ENCODE data around the gene RPS19BP1. TPM values are rescaled to one million over a fixed set of nuclear protein-coding genes. Genes with fewer than 3 reads are reported as not detected.
A peak's percentile ranks its signal among the peaks of the same experiment; 100 is the strongest.

The RPS19BP1 gene
- total RNA-seq, 1 donor from 2014 or later: 67.7 TPM

GRCh38 chr22:39490135-39490798 lies 42.3 kb downstream of the RPS19BP1 start:
- Mint-ChIP-seq H3K27ac (peak overlapping the region; percentile 13), H3K4me1 (peaks cover 23% of the 10 kb centered on the region), H3K27me3 (no peaks in the 10 kb centered on the region), H3K36me3 (ENCODE audit: low read depth) (peaks cover 20% of the 10 kb centered on the region), H3K4me3 (peak overlapping the region; percentile 17), H3K9me3 (no peaks in the 10 kb centered on the region)
- POLR2A ChIA-PET: interaction anchor here (0.6 to 2.6 kb wide), 13 partner anchors 12 to 1531 kb away, joined by 3 to 11 read pairs (median 3); partner anchors contain the start of genes ATF4, MIEF1, RPL3 and TAB1
- DNase-seq (peak; percentile 55), ATAC-seq (ENCODE audit: low read depth) (peak; percentile 99)
- intact Hi-C loops (cut with micrococcal nuclease): loop anchor here (1.0 to 2.0 kb wide), 4 partner anchors 12 to 43 kb away; partner anchors contain the start of genes ATF4, MIEF1 and RPS19BP1
- TF ChIP-seq, protein P1, sequence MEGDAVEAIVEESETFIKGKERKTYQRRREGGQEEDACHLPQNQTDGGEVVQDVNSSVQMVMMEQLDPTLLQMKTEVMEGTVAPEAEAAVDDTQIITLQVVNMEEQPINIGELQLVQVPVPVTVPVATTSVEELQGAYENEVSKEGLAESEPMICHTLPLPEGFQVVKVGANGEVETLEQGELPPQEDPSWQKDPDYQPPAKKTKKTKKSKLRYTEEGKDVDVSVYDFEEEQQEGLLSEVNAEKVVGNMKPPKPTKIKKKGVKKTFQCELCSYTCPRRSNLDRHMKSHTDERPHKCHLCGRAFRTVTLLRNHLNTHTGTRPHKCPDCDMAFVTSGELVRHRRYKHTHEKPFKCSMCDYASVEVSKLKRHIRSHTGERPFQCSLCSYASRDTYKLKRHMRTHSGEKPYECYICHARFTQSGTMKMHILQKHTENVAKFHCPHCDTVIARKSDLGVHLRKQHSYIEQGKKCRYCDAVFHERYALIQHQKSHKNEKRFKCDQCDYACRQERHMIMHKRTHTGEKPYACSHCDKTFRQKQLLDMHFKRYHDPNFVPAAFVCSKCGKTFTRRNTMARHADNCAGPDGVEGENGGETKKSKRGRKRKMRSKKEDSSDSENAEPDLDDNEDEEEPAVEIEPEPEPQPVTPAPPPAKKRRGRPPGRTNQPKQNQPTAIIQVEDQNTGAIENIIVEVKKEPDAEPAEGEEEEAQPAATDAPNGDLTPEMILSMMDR (IDR thresholded peaks at IDR 0.05): no peak
- CTCF ChIA-PET: interaction anchor here (1.1 to 2.2 kb wide), 4 partner anchors 20 to 53 kb away, joined by 3 to 6 read pairs (median 6); no protein-coding TSS in a partner anchor

DNA sequence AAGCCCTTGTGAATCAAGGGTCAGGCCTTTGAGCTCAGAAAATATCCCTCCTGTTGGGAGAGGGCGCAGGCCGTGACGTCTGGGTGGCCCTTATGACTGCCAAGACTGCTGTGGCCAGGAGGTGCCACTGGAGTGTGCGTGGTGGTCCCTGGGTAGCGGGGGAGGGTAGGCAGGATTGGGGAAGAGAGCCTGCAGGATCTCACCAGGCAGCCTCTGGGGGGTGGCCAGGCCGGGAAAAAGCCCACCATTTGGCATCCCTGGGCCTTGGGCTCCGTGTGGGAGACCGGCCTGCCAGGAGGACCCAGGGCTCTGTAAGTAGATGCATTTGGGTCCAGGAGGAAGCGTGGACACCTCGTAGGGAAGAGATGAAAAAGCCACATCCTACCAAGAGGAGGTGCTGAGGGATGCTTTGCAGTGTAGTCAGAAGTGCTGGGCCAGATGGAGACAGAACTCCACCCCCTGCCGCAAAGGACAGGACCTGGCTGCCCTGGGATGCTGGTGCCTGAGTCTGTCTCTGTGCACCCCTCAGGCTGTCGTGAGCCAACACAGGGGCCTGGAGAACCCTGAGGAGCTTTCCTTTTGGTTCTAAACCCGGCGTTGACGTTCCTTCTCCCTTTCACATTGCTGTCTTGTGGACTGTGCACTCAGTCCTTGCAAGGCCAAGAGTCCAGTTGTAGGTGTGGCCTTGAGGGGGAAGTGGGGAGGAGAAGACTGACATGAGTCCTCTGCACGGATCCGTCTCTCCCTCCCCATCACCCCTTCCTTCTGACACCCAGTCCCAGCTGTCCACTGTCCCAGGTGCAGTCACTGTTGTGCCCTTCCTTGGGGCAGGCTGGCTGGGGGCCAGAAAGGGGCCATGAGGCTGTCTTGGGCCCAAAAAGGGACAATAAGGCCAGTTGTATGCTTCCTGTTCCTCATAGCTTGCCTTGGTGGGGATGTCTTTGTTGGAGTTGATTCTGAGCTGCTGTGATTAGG lies 43.2 kb downstream of the RPS19BP1 start:
- Mint-ChIP-seq H3K4me3 (peak overlapping the region; percentile 17), H3K4me1 (peaks cover 19% of the 10 kb centered on the region), H3K27me3 (no peaks in the 10 kb centered on the region), H3K36me3 (ENCODE audit: low read depth) (peaks cover 20% of the 10 kb centered on the region), H3K9me3 (no peaks in the 10 kb centered on the region), H3K27ac (peak overlapping the region; percentile 13)
- no peak for DNase-seq
- CTCF ChIA-PET: interaction anchor here (0.7 to 2.2 kb wide), 4 partner anchors 40 to 52 kb away, joined by 4 to 6 read pairs (median 6); no protein-coding TSS in a partner anchor
- no peak for ATAC-seq (ENCODE audit: low read depth)
- intact Hi-C loops (cut with micrococcal nuclease): loop anchor here (1.0 to 2.0 kb wide), 4 partner anchors 13 to 43 kb away; partner anchors contain the start of genes ATF4, MIEF1 and RPS19BP1
- POLR2A ChIA-PET: interaction anchor here (0.6 to 2.6 kb wide), 13 partner anchors 12 to 1532 kb away, joined by 3 to 11 read pairs (median 3); partner anchors contain the start of genes ATF4, MIEF1, RPL3 and TAB1
- TF ChIP-seq, protein P1 (IDR thresholded peaks at IDR 0.05): no peak

DNA sequence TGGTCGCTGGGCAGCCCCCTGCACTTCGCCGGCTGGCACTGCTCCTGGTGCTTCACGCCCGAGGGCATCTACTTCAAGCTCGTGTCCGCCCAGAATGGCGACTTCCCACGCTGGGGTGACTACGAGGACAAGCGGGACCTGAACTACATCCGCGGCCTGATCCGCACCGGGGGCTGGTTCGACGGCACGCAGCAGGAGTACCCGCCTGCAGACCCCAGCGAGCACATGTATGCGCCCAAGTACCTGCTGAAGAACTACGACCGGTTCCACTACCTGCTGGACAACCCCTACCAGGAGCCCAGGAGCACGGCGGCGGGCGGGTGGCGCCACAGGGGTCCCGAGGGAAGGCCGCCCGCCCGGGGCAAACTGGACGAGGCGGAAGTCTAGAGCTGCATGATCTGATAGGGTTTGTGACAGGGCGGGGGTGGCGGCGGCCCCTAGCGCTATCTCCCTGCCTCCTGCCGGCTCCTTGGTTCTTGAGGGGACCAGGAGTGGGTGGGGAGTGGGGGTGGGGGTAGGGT lies 43.9 kb downstream of the RPS19BP1 start:
- TF ChIP-seq, protein P1 (IDR thresholded peaks at IDR 0.05): no peak
- Mint-ChIP-seq H3K27me3 (no peaks in the 10 kb centered on the region), H3K9me3 (no peaks in the 10 kb centered on the region), H3K4me3 (no peak overlapping the region), H3K36me3 (ENCODE audit: low read depth) (peaks cover 20% of the 10 kb centered on the region), H3K4me1 (peaks cover 19% of the 10 kb centered on the region), H3K27ac (no peak overlapping the region)
- DNase-seq (no peak), ATAC-seq (ENCODE audit: low read depth) (no peak)
- ChIA-PET POLR2A (interaction anchor here (1.3 to 2.0 kb wide), 2 partner anchors 11 to 31 kb away, joined by 3 to 11 read pairs; partner anchors contain the start of gene ATF4), CTCF (interaction anchor here (0.7 to 2.2 kb wide), 2 partner anchors 42 to 52 kb away, joined by 4 to 6 read pairs; no protein-coding TSS in a partner anchor)
- intact Hi-C loops (cut with micrococcal nuclease): no loop called here

GRCh38 chr22:39487826-39488520 lies 44.6 kb downstream of the RPS19BP1 start:
- CTCF ChIA-PET: no interaction called here
- no peaks in the 10 kb centered on the region for H3K27me3 Mint-ChIP-seq
- H3K4me1 Mint-ChIP-seq: peaks cover 12% of the 10 kb centered on the region

More at GRCh38 chr22:39487826-39488520, 44.6 kb downstream of the RPS19BP1 start:
- ATAC-seq (ENCODE audit: low read depth): no peak
- no peak for DNase-seq
- intact Hi-C loops (cut with micrococcal nuclease): no loop called here
- TF ChIP-seq, protein P1 (IDR thresholded peaks at IDR 0.05): no peak
- no peak overlapping the region for H3K4me3 Mint-ChIP-seq
- no peak overlapping the region for H3K27ac Mint-ChIP-seq
- H3K36me3 Mint-ChIP-seq (ENCODE audit: low read depth): peaks cover 20% of the 10 kb centered on the region
- H3K9me3 Mint-ChIP-seq: no peaks in the 10 kb centered on the region
- POLR2A ChIA-PET: no interaction called here

All from activated B cell treated with CpG ODN at 0.5 μM for 24 hours (primary cell).